CD14-positive monocyte (primary cell): ENCODE results near the gene GPR156. TPM values are rescaled to one million over a fixed set of nuclear protein-coding genes. Genes with fewer than 3 reads are reported as not detected.

Experiments
- DNase-seq, 3 donors: peaks; one replicate each; pipeline ENCODE4 v3.0.0-alpha.2; 2011 to 2022
- H2AFZ ChIP-seq: 2 replicates; pipeline ENCODE4 v1.6.0; 2012; ENCODE audit warnings: mild to moderate bottlenecking, low read depth, low read length, inconsistent platforms; ENCODE audit not compliant: insufficient read depth, poor library complexity, severe bottlenecking
- H3K27ac ChIP-seq, 2 donors: 1 replicate in 1 of 2; 2 replicates in 1 of 2; pipeline ENCODE4 v1.5.1; 2012 to 2013; ENCODE audit warnings: low read length in 2 of 2, control low read depth in 1 of 2, inconsistent platforms in 1 of 2, low read depth in 1 of 2, mild to moderate bottlenecking in 1 of 2
- H3K27me3 ChIP-seq, 2 donors: one replicate each; pipeline versions ENCODE4 v1.6.0 to v1.6.1; 2011 to 2013; ENCODE audit warnings: low read length in 2 of 2; ENCODE audit not compliant: control insufficient read depth in 2 of 2, insufficient read depth in 2 of 2
- H3K36me3 ChIP-seq, 2 donors: replicated peaks in 1 of 2; 1 replicate in 1 of 2; 2 replicates in 1 of 2; pipeline versions ENCODE4 v1.5.1 to v1.6.1; 2012 to 2013; ENCODE audit warnings: low read length in 2 of 2, control low read depth in 1 of 2, inconsistent platforms in 1 of 2, mild to moderate bottlenecking in 1 of 2; ENCODE audit not compliant: insufficient read depth in 2 of 2, control insufficient read depth in 1 of 2
- H3K4me1 ChIP-seq, 2 donors: 1 replicate in 1 of 2; 2 replicates in 1 of 2; pipeline versions ENCODE4 v1.5.1 to v1.6.1; 2012 to 2013; ENCODE audit warnings: low read length in 2 of 2, control low read depth in 1 of 2, inconsistent platforms in 1 of 2, mild to moderate bottlenecking in 1 of 2, moderate library complexity in 1 of 2; ENCODE audit not compliant: insufficient read depth in 2 of 2, control insufficient read depth in 1 of 2
- H3K4me2 ChIP-seq: replicated peaks from 2 replicates; pipeline ENCODE3; 2012; ENCODE audit warnings: low read length, moderate library complexity, mild to moderate bottlenecking; ENCODE audit not compliant: poor library complexity, severe bottlenecking; ENCODE audit errors: extremely low read depth
- H3K4me3 ChIP-seq, 3 experiments: fragments of 200-600 bp in 1 of 3; sonication (generic) in 1 of 3; replicated peaks in 1 of 3; 1 replicate in 2 of 3; 2 replicates in 1 of 3; pipeline ENCODE4 v1.5.1; 2011 to 2013; ENCODE audit warnings: low read length in 3 of 3, mild to moderate bottlenecking in 3 of 3, control low read depth in 2 of 3, low read depth in 2 of 3, inconsistent platforms in 1 of 3, moderate library complexity in 1 of 3
- H3K79me2 ChIP-seq: 2 replicates; pipeline ENCODE4 v1.6.0; 2012; ENCODE audit warnings: mild to moderate bottlenecking, control low read depth, inconsistent platforms, low read length, moderate library complexity; ENCODE audit not compliant: insufficient read depth
- H3K9ac ChIP-seq: 2 replicates; pipeline ENCODE4 v1.6.0; 2017; ENCODE audit warnings: low read length, mild to moderate bottlenecking; ENCODE audit not compliant: insufficient read depth, poor library complexity, severe bottlenecking
- H3K9me3 ChIP-seq, 2 donors: replicated peaks in 1 of 2; 1 replicate in 1 of 2; 2 replicates in 1 of 2; pipeline versions ENCODE4 v1.5.1 to v1.6.1; 2012 to 2013; ENCODE audit warnings: low read length in 2 of 2, control low read depth in 1 of 2; ENCODE audit not compliant: control insufficient read depth in 1 of 2, insufficient read depth in 1 of 2
- H4K20me1 ChIP-seq: 2 replicates; pipeline ENCODE4 v1.6.0; 2012; ENCODE audit warnings: mild to moderate bottlenecking, low read length, control low read depth, moderate library complexity; ENCODE audit not compliant: insufficient read depth
- H3K27ac Mint-ChIP-seq, 7 donors: one replicate each; pipeline ENCODE4 v1.8.0; 2020; ENCODE audit warnings: mild to moderate bottlenecking in 7 of 7, mixed read lengths in 7 of 7, moderate library complexity in 6 of 7, inconsistent platforms in 2 of 7
- H3K27me3 Mint-ChIP-seq, 3 donors: one replicate each; pipeline ENCODE4 v1.8.0; 2021 to 2022; ENCODE audit warnings: low read depth in 3 of 3, mild to moderate bottlenecking in 3 of 3, mixed read lengths in 3 of 3, moderate library complexity in 3 of 3, inconsistent platforms in 1 of 3
- H3K36me3 Mint-ChIP-seq, 2 donors: one replicate each; pipeline ENCODE4 v1.8.0; 2020; ENCODE audit warnings: mixed read lengths in 2 of 2, inconsistent platforms in 1 of 2, mild to moderate bottlenecking in 1 of 2
- H3K4me1 Mint-ChIP-seq: one replicate; pipeline ENCODE4 v1.8.0; 2020; ENCODE audit warnings: mild to moderate bottlenecking, mixed read lengths
- H3K4me3 Mint-ChIP-seq, 2 donors: one replicate each; pipeline ENCODE4 v1.8.0; 2020; ENCODE audit warnings: mild to moderate bottlenecking in 2 of 2, mixed read lengths in 2 of 2, moderate library complexity in 1 of 2
- H3K9me3 Mint-ChIP-seq, 7 donors: one replicate each; pipeline ENCODE4 v1.8.0; 2020 to 2022; ENCODE audit warnings: mixed read lengths in 7 of 7, mild to moderate bottlenecking in 6 of 7, moderate library complexity in 6 of 7, inconsistent platforms in 2 of 7
- CTCF ChIP-seq: fragments of 200-600 bp; IDR thresholded peaks from one replicate; pipeline ENCODE4 v1.8.0; 2022; ENCODE audit warnings: antibody characterized with exemption, mild to moderate bottlenecking
- WGBS: methylation state at CpG from one replicate; pipeline ENCODE4 v1.1.5; 2013; ENCODE audit warnings: missing lambda C conversion rate; ENCODE audit not compliant: insufficient coverage; 5-methylcytosine and 5-hydroxymethylcytosine counted together
- intact Hi-C, 2 donors: fragments of 100-400 bp; cut with micrococcal nuclease; formaldehyde crosslinking; loops; one replicate each; pipeline versions ENCODE4 v1.15.0 to v1.15.1; 2023
- polyA plus RNA-seq, 3 donors: library from polyadenylated mRNA; depleted of rRNA in 1 of 3; unstranded in 2 of 3; stranded (reverse) in 1 of 3; fragments of 300-500 nt in 2 of 3; fragments of >200 nt in 1 of 3; fragmentation: Illumina TruSeq in 2 of 3; gene quantifications; 1 replicate in 2 of 3; 2 replicates in 1 of 3; pipeline ENCODE4 v1.2.3, GENCODE V29; 2012 to 2021

Gene GPR156
- polyA plus RNA-seq, 3 donors, result not detected

DNA sequence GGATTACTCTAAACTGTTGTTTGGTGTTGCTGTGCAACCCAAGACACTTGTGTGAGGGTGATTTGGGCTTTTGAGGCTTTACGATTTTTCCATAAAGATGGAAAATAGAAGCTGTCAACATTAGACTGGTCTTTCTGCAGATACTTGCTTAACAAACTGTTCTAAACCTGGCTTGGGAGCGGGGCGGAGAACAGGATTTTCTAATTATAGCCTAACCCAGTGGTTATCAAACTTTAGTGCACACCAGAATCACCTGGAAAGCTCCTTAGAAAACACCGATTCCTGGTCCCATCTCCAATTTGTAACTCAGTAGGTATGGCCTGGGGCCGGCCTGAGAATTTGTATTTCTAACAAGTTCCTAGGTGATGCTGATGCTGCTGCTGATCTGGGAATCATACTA lies 19.0 kb downstream of the GPR156 start:
- no peak for TF ChIP-seq CTCF
- no peaks in the 10 kb centered on the region for H4K20me1 ChIP-seq
- DNase-seq, result no peak
- no peak overlapping the region for H3K9ac ChIP-seq
- intact Hi-C loops, result no loop called here
- H3K79me2 ChIP-seq, result no peaks in the 10 kb centered on the region
- no peak overlapping the region for H3K4me3 Mint-ChIP-seq
- H2AFZ ChIP-seq, result no peak overlapping the region
- no peak overlapping the region for H3K27ac Mint-ChIP-seq
- H3K4me3 ChIP-seq, result no peak overlapping the region
- no peaks in the 10 kb centered on the region for H3K4me1 Mint-ChIP-seq
- no peak overlapping the region for H3K27ac ChIP-seq
- WGBS, result 100% methylated on average over 2 of the region's 5 CpGs
- H3K4me1 ChIP-seq, result no peaks in the 10 kb centered on the region
- H3K27me3 Mint-ChIP-seq, result peaks cover 6 to 12% (median 9%) of the 10 kb centered on the region in 3 donors
- peaks cover 0 to 6% (median 0%) of the 10 kb centered on the region in 7 donors for H3K9me3 Mint-ChIP-seq
- no peaks in the 10 kb centered on the region for H3K36me3 Mint-ChIP-seq
- H3K4me2 ChIP-seq, result no peak overlapping the region
- no peaks in the 10 kb centered on the region for H3K9me3 ChIP-seq
- no peaks in the 10 kb centered on the region for H3K36me3 ChIP-seq
- H3K27me3 ChIP-seq, result peaks cover 0 to 3% of the 10 kb centered on the region in 2 donors

- Mint-ChIP-seq H3K27ac (no peak overlapping the region), H3K9me3 (peaks cover 0 to 6% (median 0%) of the 10 kb centered on the region in 7 donors), H3K27me3 (peaks cover 4 to 12% (median 5%) of the 10 kb centered on the region in 3 donors), H3K4me1 (no peaks in the 10 kb centered on the region), H3K4me3 (no peak overlapping the region), H3K36me3 (no peaks in the 10 kb centered on the region)
- Histone ChIP-seq H3K4me1 (no peaks in the 10 kb centered on the region), H4K20me1 (no peaks in the 10 kb centered on the region), H3K36me3 (no peaks in the 10 kb centered on the region), H3K4me3 (no peak overlapping the region), H3K27ac (no peak overlapping the region), H2AFZ (no peak overlapping the region), H3K9ac (no peak overlapping the region), H3K9me3 (no peaks in the 10 kb centered on the region), H3K4me2 (no peak overlapping the region), H3K79me2 (no peaks in the 10 kb centered on the region), H3K27me3 (peaks cover 0 to 3% of the 10 kb centered on the region in 2 donors)
- intact Hi-C loops, result no loop called here
- no CpG with 5 or more reads among the region's 1 CpG for WGBS
- DNase-seq, result no peak
- no peak for TF ChIP-seq CTCF
These were observed 20.1 kb downstream of the GPR156 start for GRCh38 chr3:120264963-120265362.
